ENCODE results near the gene PMVK.

Gene PMVK

DNA sequence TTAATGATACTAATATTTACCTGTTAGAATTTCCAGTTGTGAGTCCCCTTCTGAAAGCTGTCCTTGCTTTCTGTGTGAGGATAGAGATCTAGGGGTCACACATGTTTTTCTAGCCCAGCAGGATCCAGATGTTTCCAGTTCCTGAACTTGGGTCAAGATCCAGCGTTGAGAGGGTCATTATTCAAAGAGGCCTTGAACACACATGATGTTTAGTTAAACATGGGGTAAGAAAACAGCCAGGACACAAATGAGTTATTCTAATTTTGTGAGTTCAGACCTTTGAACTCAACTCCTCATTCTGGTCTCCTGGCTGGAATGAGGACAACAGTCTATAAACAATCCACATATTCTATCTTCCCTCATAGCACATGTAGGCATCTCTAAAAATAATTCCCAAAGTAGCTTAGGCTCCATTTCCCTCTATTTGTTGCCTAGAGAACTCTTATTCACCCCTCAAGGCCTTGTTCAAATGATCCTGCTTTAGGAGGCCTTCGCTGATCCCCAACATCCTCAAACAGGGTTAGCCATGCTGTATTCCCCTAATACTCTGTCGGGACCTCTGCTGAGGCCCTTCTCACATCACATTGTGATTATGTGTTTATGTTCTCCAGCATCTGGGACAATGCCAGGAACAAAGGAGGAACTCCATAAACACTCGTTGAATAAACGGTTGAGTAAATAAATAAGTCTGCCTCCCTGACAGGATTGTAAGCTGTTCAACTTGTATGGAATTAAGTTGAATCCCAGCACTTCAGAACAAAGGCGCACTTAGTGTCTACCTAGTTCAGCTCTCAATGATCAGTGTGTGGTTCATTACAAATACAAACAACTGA is 51.4 kb downstream of the PMVK start:
- no peaks in the 10 kb centered on the region for H3K27me3 ChIP-seq (replicated peaks in 2 of 5; ENCODE audit: control insufficient read depth in 4 of 5, insufficient read depth in 5 of 5, low read length in 4 of 5)
- H3K9me3 ChIP-seq (ENCODE audit: control extremely low read depth in 1 of 5, control insufficient read depth in 4 of 5, insufficient read depth in 2 of 5, low read depth in 1 of 5, low read length in 4 of 5), result no peaks in the 10 kb centered on the region
- WGBS (ENCODE audit: insufficient coverage), result 17% methylated on average over 3 of the region's 6 CpGs
- peaks cover 12 to 39% (median 32%) of the 10 kb centered on the region in 4 experiments for H3K4me1 ChIP-seq (ENCODE audit: control extremely low read depth in 1 of 4, control insufficient read depth in 4 of 4, insufficient read depth in 4 of 4, low read length in 3 of 4)
- peak overlapping the region in 1 of 2 experiments; percentile 10 for H3K27ac ChIP-seq (ENCODE audit: insufficient read depth in 1 of 2, low read depth in 1 of 2, low read length in 2 of 2, poor library complexity in 1 of 2, severe bottlenecking in 2 of 2)
- no peaks in the 10 kb centered on the region for H3K36me3 ChIP-seq (ENCODE audit: control insufficient read depth in 4 of 4, insufficient read depth in 4 of 4, low read length in 3 of 4)
- no peak overlapping the region for H3K4me3 ChIP-seq (ENCODE audit: control insufficient read depth in 1 of 7, extremely low read depth in 1 of 7, insufficient read depth in 4 of 7, low read depth in 2 of 7, low read length in 6 of 7)
- peak; percentile 53 to 92 (median 85) for DNase-seq
- ChIA-PET CTCF (interaction anchor here (1.4 to 4.4 kb wide), 2 partner anchors 17 to 215 kb away, joined by 4 to 30 read pairs; partner anchors contain the start of gene KCNN3), POLR2A (interaction anchor here (0.9 to 1.9 kb wide), 2 partner anchors 52 to 122 kb away, joined by 3 to 7 read pairs; partner anchors contain the start of gene PMVK)

- peak overlapping the region in 1 of 2 experiments; percentile 32 for H3K27ac ChIP-seq (ENCODE audit: insufficient read depth in 1 of 2, low read depth in 1 of 2, low read length in 2 of 2, poor library complexity in 1 of 2, severe bottlenecking in 2 of 2)
- no peaks in the 10 kb centered on the region for H3K27me3 ChIP-seq (replicated peaks in 2 of 5; ENCODE audit: control insufficient read depth in 4 of 5, insufficient read depth in 5 of 5, low read length in 4 of 5)
- no peaks in the 10 kb centered on the region for H3K36me3 ChIP-seq (ENCODE audit: control insufficient read depth in 4 of 4, insufficient read depth in 4 of 4, low read length in 3 of 4)
- ChIA-PET CTCF (interaction anchor here (1.1 to 4.4 kb wide), 5 partner anchors 8 to 214 kb away, joined by 4 to 30 read pairs (median 4); partner anchors contain the start of gene KCNN3), POLR2A (interaction anchor here (0.9 to 1.9 kb wide), 2 partner anchors 53 to 121 kb away, joined by 3 to 7 read pairs; partner anchors contain the start of gene PMVK)
- WGBS (ENCODE audit: insufficient coverage), result 24% methylated on average over 10 of the region's 15 CpGs
- peak overlapping the region in 2 of 7 experiments; percentile 20 to 35 for H3K4me3 ChIP-seq (ENCODE audit: control insufficient read depth in 1 of 7, extremely low read depth in 1 of 7, insufficient read depth in 4 of 7, low read depth in 2 of 7, low read length in 6 of 7)
- DNase-seq, result peak; percentile 85 to 96 (median 91)
- no peaks in the 10 kb centered on the region for H3K9me3 ChIP-seq (ENCODE audit: control extremely low read depth in 1 of 5, control insufficient read depth in 4 of 5, insufficient read depth in 2 of 5, low read depth in 1 of 5, low read length in 4 of 5)
- peaks cover 12 to 39% (median 32%) of the 10 kb centered on the region in 4 experiments for H3K4me1 ChIP-seq (ENCODE audit: control extremely low read depth in 1 of 4, control insufficient read depth in 4 of 4, insufficient read depth in 4 of 4, low read length in 3 of 4)
Observed at GRCh38 chr1:154883919-154884868, 52.3 kb downstream of the PMVK start.

GRCh38 chr1:154881820-154882535 is 54.5 kb downstream of the PMVK start:
- H3K27me3 ChIP-seq (replicated peaks in 2 of 5; ENCODE audit: control insufficient read depth in 4 of 5, insufficient read depth in 5 of 5, low read length in 4 of 5), result no peaks in the 10 kb centered on the region
- POLR2A ChIA-PET, result interaction anchor here (1.3 kb wide), 1 partner anchor 10 kb away, joined by 3 read pairs; no protein-coding TSS in a partner anchor

GRCh38 chr1:154880671-154881070 is 55.8 kb downstream of the PMVK start:
- Histone ChIP-seq H3K4me1 (ENCODE audit: control extremely low read depth in 1 of 4, control insufficient read depth in 4 of 4, insufficient read depth in 4 of 4, low read length in 3 of 4) (peaks cover 12 to 29% (median 23%) of the 10 kb centered on the region in 4 experiments), H3K27ac (ENCODE audit: insufficient read depth in 1 of 2, low read depth in 1 of 2, low read length in 2 of 2, poor library complexity in 1 of 2, severe bottlenecking in 2 of 2) (no peak overlapping the region), H3K4me3 (ENCODE audit: control insufficient read depth in 1 of 7, extremely low read depth in 1 of 7, insufficient read depth in 4 of 7, low read depth in 2 of 7, low read length in 6 of 7) (no peak overlapping the region), H3K9me3 (ENCODE audit: control extremely low read depth in 1 of 5, control insufficient read depth in 4 of 5, insufficient read depth in 2 of 5, low read depth in 1 of 5, low read length in 4 of 5) (no peaks in the 10 kb centered on the region), H3K36me3 (ENCODE audit: control insufficient read depth in 4 of 4, insufficient read depth in 4 of 4, low read length in 3 of 4) (no peaks in the 10 kb centered on the region), H3K27me3 (replicated peaks in 2 of 5; ENCODE audit: control insufficient read depth in 4 of 5, insufficient read depth in 5 of 5, low read length in 4 of 5) (no peaks in the 10 kb centered on the region)
- CTCF ChIA-PET, result interaction anchor here (1.0 to 4.4 kb wide), 6 partner anchors 8 to 400 kb away, joined by 3 to 30 read pairs (median 8); partner anchors contain the start of gene KCNN3
- 98% methylated on average over 5 of the region's 5 CpGs for WGBS (ENCODE audit: insufficient coverage)
- DNase-seq, result no peak
- POLR2A ChIA-PET, result no interaction called here

More at GRCh38 chr1:154881820-154882535, 54.5 kb downstream of the PMVK start:
- no peak overlapping the region for H3K27ac ChIP-seq (ENCODE audit: insufficient read depth in 1 of 2, low read depth in 1 of 2, low read length in 2 of 2, poor library complexity in 1 of 2, severe bottlenecking in 2 of 2)
- H3K4me1 ChIP-seq (ENCODE audit: control extremely low read depth in 1 of 4, control insufficient read depth in 4 of 4, insufficient read depth in 4 of 4, low read length in 3 of 4), result peaks cover 12 to 39% (median 32%) of the 10 kb centered on the region in 4 experiments
- WGBS (ENCODE audit: insufficient coverage), result 94% methylated on average over 4 of the region's 10 CpGs
- DNase-seq, result no peak
- no peaks in the 10 kb centered on the region for H3K36me3 ChIP-seq (ENCODE audit: control insufficient read depth in 4 of 4, insufficient read depth in 4 of 4, low read length in 3 of 4)
- H3K9me3 ChIP-seq (ENCODE audit: control extremely low read depth in 1 of 5, control insufficient read depth in 4 of 5, insufficient read depth in 2 of 5, low read depth in 1 of 5, low read length in 4 of 5), result no peaks in the 10 kb centered on the region
- H3K4me3 ChIP-seq (ENCODE audit: control insufficient read depth in 1 of 7, extremely low read depth in 1 of 7, insufficient read depth in 4 of 7, low read depth in 2 of 7, low read length in 6 of 7), result no peak overlapping the region
- CTCF ChIA-PET, result interaction anchor here (1.0 to 4.4 kb wide), 12 partner anchors 9 to 322 kb away, joined by 3 to 30 read pairs (median 6); partner anchors contain the start of gene KCNN3

- H3K4me3 ChIP-seq (ENCODE audit: control insufficient read depth in 1 of 7, extremely low read depth in 1 of 7, insufficient read depth in 4 of 7, low read depth in 2 of 7, low read length in 6 of 7), result no peak overlapping the region
- H3K4me1 ChIP-seq (ENCODE audit: control extremely low read depth in 1 of 4, control insufficient read depth in 4 of 4, insufficient read depth in 4 of 4, low read length in 3 of 4), result peaks cover under 1 to 14% (median 11%) of the 10 kb centered on the region in 4 experiments
- no peaks in the 10 kb centered on the region for H3K36me3 ChIP-seq (ENCODE audit: control insufficient read depth in 4 of 4, insufficient read depth in 4 of 4, low read length in 3 of 4)
- ChIA-PET POLR2A (no interaction called here), CTCF (interaction anchor here (0.5 to 2.8 kb wide), 20 partner anchors 10 to 319 kb away, joined by 3 to 16 read pairs (median 4); partner anchors contain the start of gene KCNN3)
- DNase-seq, result no peak
- WGBS (ENCODE audit: insufficient coverage), result 94% methylated on average over 16 of the region's 16 CpGs
- peaks cover 0 to 2% (median 0%) of the 10 kb centered on the region in 5 experiments for H3K27me3 ChIP-seq (replicated peaks in 2 of 5; ENCODE audit: control insufficient read depth in 4 of 5, insufficient read depth in 5 of 5, low read length in 4 of 5)
- no peaks in the 10 kb centered on the region for H3K9me3 ChIP-seq (ENCODE audit: control extremely low read depth in 1 of 5, control insufficient read depth in 4 of 5, insufficient read depth in 2 of 5, low read depth in 1 of 5, low read length in 4 of 5)
- no peak overlapping the region for H3K27ac ChIP-seq (ENCODE audit: insufficient read depth in 1 of 2, low read depth in 1 of 2, low read length in 2 of 2, poor library complexity in 1 of 2, severe bottlenecking in 2 of 2)
Observed at GRCh38 chr1:154879038-154879421, 57.5 kb downstream of the PMVK start.

DNA sequence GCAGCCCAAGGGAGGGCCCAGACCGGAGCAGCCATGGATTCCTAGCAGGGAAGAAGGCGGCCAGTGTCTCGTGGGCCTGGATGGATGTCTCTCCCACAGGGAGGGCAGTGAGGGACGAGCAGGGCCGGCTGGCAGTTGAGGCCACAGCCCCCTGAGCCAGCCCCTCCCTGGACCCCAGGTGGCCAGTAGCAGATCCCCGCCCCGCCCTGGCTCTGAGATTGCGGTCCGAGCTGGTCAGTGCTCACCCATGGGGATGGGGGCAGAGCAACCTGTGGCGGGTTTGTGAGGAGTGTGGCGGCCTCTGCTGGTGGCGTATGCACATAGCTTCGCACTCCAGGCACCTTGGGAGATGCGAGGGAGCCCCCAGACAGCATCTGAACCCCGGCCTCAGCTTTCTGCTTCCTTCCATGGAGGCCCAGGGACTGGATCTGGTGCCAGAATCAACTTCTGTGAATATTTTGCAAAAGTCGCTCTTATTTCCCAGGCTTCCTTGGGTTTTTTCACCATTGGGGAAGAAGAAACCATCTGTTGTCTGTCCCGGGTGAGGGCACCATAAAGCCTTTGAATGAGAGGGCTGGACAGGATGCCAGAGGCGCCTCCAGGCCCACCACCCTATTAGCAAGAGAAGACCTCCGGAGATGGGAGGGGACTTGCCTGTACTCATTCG is 58.0 kb downstream of the PMVK start:
- Histone ChIP-seq H3K4me3 (ENCODE audit: control insufficient read depth in 1 of 7, extremely low read depth in 1 of 7, insufficient read depth in 4 of 7, low read depth in 2 of 7, low read length in 6 of 7) (no peak overlapping the region), H3K4me1 (ENCODE audit: control extremely low read depth in 1 of 4, control insufficient read depth in 4 of 4, insufficient read depth in 4 of 4, low read length in 3 of 4) (peaks cover 0 to 10% (median 6%) of the 10 kb centered on the region in 4 experiments), H3K9me3 (ENCODE audit: control extremely low read depth in 1 of 5, control insufficient read depth in 4 of 5, insufficient read depth in 2 of 5, low read depth in 1 of 5, low read length in 4 of 5) (no peaks in the 10 kb centered on the region), H3K27ac (ENCODE audit: insufficient read depth in 1 of 2, low read depth in 1 of 2, low read length in 2 of 2, poor library complexity in 1 of 2, severe bottlenecking in 2 of 2) (no peak overlapping the region), H3K36me3 (ENCODE audit: control insufficient read depth in 4 of 4, insufficient read depth in 4 of 4, low read length in 3 of 4) (no peaks in the 10 kb centered on the region), H3K27me3 (replicated peaks in 2 of 5; ENCODE audit: control insufficient read depth in 4 of 5, insufficient read depth in 5 of 5, low read length in 4 of 5) (peaks cover 0 to 2% (median 0%) of the 10 kb centered on the region in 5 experiments)
- POLR2A ChIA-PET, result no interaction called here
- DNase-seq, result peak; percentile 52 to 73 (median 65)
- CTCF ChIA-PET, result interaction anchor here (0.7 to 2.8 kb wide), 18 partner anchors 9 to 319 kb away, joined by 3 to 16 read pairs (median 4); partner anchors contain the start of gene KCNN3
- WGBS (ENCODE audit: insufficient coverage), result 50% methylated on average over 17 of the region's 20 CpGs

Measured in common myeloid progenitor, CD34-positive (primary cell).